OCI-LY7 (cell line): Measurements from ENCODE around the gene TUBB6.

Experiments
- EZH2phosphoT487 ChIP-seq: fragments of 200-600 bp; sonication (generic); IDR thresholded peaks from 2 replicates; pipeline ENCODE4 v1.6.1; 2018; ENCODE audit warnings: low read depth, borderline replicate concordance, mild to moderate bottlenecking, mixed run types, antibody characterized with exemption, low read length, moderate library complexity, mixed read lengths
- TF ChIP-seq, protein P1 (sequence below): fragments of 200-600 bp; sonication (generic); conservative IDR thresholded peaks from 2 replicates; pipeline ENCODE4 v1.5.1; 2014; ENCODE audit warnings: mild to moderate bottlenecking, antibody characterized with exemption, low read length, moderate library complexity, mixed read lengths

DNA sequence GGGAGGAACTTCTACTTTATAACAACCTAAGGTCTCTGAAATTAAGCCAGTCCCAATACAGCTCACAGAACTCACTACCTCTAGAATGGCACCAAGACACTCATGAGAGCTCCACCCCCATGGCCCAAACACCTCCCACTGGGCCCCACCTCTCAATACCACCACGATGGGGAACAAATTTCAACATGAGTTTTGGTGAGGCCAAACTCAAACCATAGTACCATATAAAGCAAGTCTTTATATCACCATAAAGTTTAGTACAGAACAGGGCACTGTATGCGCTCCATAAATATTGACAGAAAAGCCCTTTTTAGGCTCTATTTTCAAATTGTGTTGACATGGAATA is 65.7 kb downstream of the TUBB6 start:
- TF ChIP-seq, protein P1, sequence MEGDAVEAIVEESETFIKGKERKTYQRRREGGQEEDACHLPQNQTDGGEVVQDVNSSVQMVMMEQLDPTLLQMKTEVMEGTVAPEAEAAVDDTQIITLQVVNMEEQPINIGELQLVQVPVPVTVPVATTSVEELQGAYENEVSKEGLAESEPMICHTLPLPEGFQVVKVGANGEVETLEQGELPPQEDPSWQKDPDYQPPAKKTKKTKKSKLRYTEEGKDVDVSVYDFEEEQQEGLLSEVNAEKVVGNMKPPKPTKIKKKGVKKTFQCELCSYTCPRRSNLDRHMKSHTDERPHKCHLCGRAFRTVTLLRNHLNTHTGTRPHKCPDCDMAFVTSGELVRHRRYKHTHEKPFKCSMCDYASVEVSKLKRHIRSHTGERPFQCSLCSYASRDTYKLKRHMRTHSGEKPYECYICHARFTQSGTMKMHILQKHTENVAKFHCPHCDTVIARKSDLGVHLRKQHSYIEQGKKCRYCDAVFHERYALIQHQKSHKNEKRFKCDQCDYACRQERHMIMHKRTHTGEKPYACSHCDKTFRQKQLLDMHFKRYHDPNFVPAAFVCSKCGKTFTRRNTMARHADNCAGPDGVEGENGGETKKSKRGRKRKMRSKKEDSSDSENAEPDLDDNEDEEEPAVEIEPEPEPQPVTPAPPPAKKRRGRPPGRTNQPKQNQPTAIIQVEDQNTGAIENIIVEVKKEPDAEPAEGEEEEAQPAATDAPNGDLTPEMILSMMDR = no peak
- TF ChIP-seq EZH2phosphoT487 = no peak
